Endodermal cell (in vitro differentiated cells): Measurements from ENCODE around the gene RUFY1. TPM values are rescaled to one million over a fixed set of nuclear protein-coding genes. Genes with fewer than 3 reads are reported as not detected.

Source experiments
- DNase-seq: peaks from one replicate; pipeline ENCODE4 v3.0.0-alpha.2; 2017
- H3K27ac ChIP-seq: 2 replicates; pipeline ENCODE4 v1.5.1; 2013; ENCODE audit warnings: mild to moderate bottlenecking, low read depth, low read length, moderate library complexity
- H3K27me3 ChIP-seq: 2 replicates; pipeline ENCODE4 v1.6.1; 2013; ENCODE audit warnings: mild to moderate bottlenecking, low read length, moderate library complexity; ENCODE audit not compliant: insufficient read depth, control insufficient read depth, poor library complexity, severe bottlenecking
- H3K36me3 ChIP-seq: 2 replicates; pipeline ENCODE4 v1.7.0; 2013; ENCODE audit warnings: mild to moderate bottlenecking, low read length, moderate library complexity; ENCODE audit not compliant: control insufficient read depth, insufficient read depth
- H3K4me1 ChIP-seq: one replicate; pipeline ENCODE4 v1.7.0; 2013; ENCODE audit warnings: low read length; ENCODE audit not compliant: control insufficient read depth, insufficient read depth
- H3K4me3 ChIP-seq: 2 replicates; pipeline ENCODE4 v1.5.1; 2013; ENCODE audit warnings: mild to moderate bottlenecking, low read length, moderate library complexity
- H3K9ac ChIP-seq: 2 replicates; pipeline ENCODE4 v1.6.1; 2013; ENCODE audit warnings: mild to moderate bottlenecking, low read length, moderate library complexity; ENCODE audit not compliant: poor library complexity, severe bottlenecking; ENCODE audit errors: extremely low read depth
- H3K9me3 ChIP-seq: 2 replicates; pipeline ENCODE4 v1.6.1; 2013; ENCODE audit warnings: mild to moderate bottlenecking, low read length, moderate library complexity; ENCODE audit not compliant: control insufficient read depth
- H3K27ac Mint-ChIP-seq: 2 replicates; pipeline ENCODE4 v1.8.0; 2020; ENCODE audit warnings: mixed read lengths
- H3K27me3 Mint-ChIP-seq: 2 replicates; pipeline ENCODE4 v1.8.0; 2021; ENCODE audit warnings: mild to moderate bottlenecking, mixed read lengths; ENCODE audit not compliant: insufficient read depth
- H3K36me3 Mint-ChIP-seq: 2 replicates; pipeline ENCODE4 v1.8.0; 2020; ENCODE audit warnings: low read depth, mixed read lengths
- H3K4me1 Mint-ChIP-seq: 2 replicates; pipeline ENCODE4 v1.8.0; 2020; ENCODE audit warnings: mixed read lengths
- H3K4me3 Mint-ChIP-seq: 2 replicates; pipeline ENCODE4 v1.8.0; 2020; ENCODE audit warnings: mild to moderate bottlenecking, moderate library complexity, mixed read lengths
- H3K9me3 Mint-ChIP-seq: 2 replicates; pipeline ENCODE4 v1.8.0; 2020; ENCODE audit warnings: mild to moderate bottlenecking, mixed read lengths
- CTCF ChIP-seq: fragments of 200-600 bp; sonication (generic); conservative IDR thresholded peaks from 2 replicates; pipeline ENCODE4 v1.5.0; 2021; ENCODE audit warnings: antibody characterized with exemption, mild to moderate bottlenecking
- WGBS, 2 experiments: methylation state at CpG; one replicate each; pipeline versions ENCODE4 v1.1.5 to v1.1.7; 2013; ENCODE audit warnings: missing lambda C conversion rate in 2 of 2, mixed read lengths in 1 of 2; ENCODE audit not compliant: insufficient coverage in 1 of 2, insufficient read length in 1 of 2; 5-methylcytosine and 5-hydroxymethylcytosine counted together
- total RNA-seq, 2 donors: library from RNA; stranded (reverse); fragmentation: NEBNext Ultra II Directional in 1 of 2; extraction: Animal tissue kit (Norgen Biotek cat#: 25700) in 1 of 2; gene quantifications; 2 replicates in 1 of 2; 3 replicates in 1 of 2; pipeline ENCODE4 v1.2.1, GENCODE V29; 2021

The RUFY1 gene
- total RNA-seq, 2 donors from 2014 or later, result 45.7 to 74.0 TPM

DNA sequence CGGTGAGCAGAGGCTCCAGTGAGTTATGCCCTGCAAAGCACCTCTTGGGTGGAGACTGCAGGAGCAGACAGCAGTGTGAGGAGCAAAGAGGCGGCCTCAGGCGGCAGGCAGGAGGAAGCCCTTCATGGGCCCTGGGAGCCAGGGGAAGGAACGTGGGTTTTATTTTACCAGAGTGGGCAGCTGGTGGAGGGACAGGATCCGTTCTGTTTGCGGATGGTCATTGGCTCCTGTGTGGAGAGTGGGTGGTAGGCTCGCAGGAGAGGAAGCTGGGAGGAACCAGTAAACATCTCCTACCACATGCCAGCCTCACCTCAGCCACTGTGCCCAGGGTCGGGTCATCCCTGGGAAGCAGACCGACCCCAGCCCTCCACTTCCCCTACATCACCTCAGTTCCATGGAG lies 48.7 kb downstream of the RUFY1 start:
- Mint-ChIP-seq H3K4me3 (no peak overlapping the region), H3K36me3 (peaks cover 78% of the 10 kb centered on the region), H3K27ac (no peak overlapping the region), H3K27me3 (no peaks in the 10 kb centered on the region), H3K4me1 (peaks cover 5% of the 10 kb centered on the region), H3K9me3 (no peaks in the 10 kb centered on the region)
- no peaks in the 10 kb centered on the region for H3K4me1 ChIP-seq
- WGBS, 2 experiments, result 92 to 100% methylated on average over 1 to 7 of the region's 9 CpGs
- no peak overlapping the region for H3K4me3 ChIP-seq
- no peak for DNase-seq
- H3K9ac ChIP-seq, result no peak overlapping the region
- no peaks in the 10 kb centered on the region for H3K27me3 ChIP-seq
- no peak overlapping the region for H3K27ac ChIP-seq
- TF ChIP-seq CTCF, result no peak
- no peaks in the 10 kb centered on the region for H3K9me3 ChIP-seq
- H3K36me3 ChIP-seq, result peaks cover 53% of the 10 kb centered on the region

GRCh38 chr5:179599566-179599965 lies 49.2 kb downstream of the RUFY1 start:
- H3K27ac ChIP-seq, result peak overlapping the region; percentile 4
- Mint-ChIP-seq H3K27ac (peak overlapping the region; percentile 26), H3K4me1 (peaks cover 5% of the 10 kb centered on the region), H3K27me3 (no peaks in the 10 kb centered on the region), H3K36me3 (peaks cover 80% of the 10 kb centered on the region), H3K9me3 (no peaks in the 10 kb centered on the region), H3K4me3 (no peak overlapping the region)
- no peak overlapping the region for H3K9ac ChIP-seq
- H3K9me3 ChIP-seq, result no peaks in the 10 kb centered on the region
- H3K27me3 ChIP-seq, result no peaks in the 10 kb centered on the region
- DNase-seq, result no peak
- 93 to 96% methylated on average over 6 to 16 of the region's 16 CpGs for WGBS, 2 experiments
- H3K36me3 ChIP-seq, result peaks cover 48% of the 10 kb centered on the region
- no peak overlapping the region for H3K4me3 ChIP-seq
- no peak for TF ChIP-seq CTCF
- H3K4me1 ChIP-seq, result no peaks in the 10 kb centered on the region

DNA sequence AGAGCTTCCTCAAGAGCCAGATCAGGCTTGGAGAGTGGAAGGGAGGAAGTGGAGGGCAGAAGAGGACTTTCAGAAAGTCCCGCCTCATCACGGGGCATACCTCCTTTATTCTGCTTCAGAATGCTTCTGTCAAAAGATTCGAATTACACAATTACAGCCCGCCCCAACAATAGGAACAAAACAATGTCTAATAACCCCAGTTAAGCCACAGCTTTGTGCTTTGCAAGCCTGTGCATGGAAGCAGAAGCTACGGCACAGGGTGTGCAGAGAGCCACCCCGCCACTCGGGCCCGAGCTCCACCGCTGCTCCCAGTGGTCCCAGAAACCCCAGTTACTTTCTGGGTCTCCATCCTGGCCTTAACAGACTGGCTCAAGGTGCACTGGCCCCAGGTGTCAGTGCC lies 49.6 kb downstream of the RUFY1 start:
- Histone ChIP-seq H3K9me3 (no peaks in the 10 kb centered on the region), H3K36me3 (peaks cover 45% of the 10 kb centered on the region), H3K27ac (no peak overlapping the region), H3K27me3 (no peaks in the 10 kb centered on the region), H3K9ac (no peak overlapping the region), H3K4me1 (no peaks in the 10 kb centered on the region), H3K4me3 (no peak overlapping the region)
- Mint-ChIP-seq H3K27me3 (no peaks in the 10 kb centered on the region), H3K4me1 (peaks cover 5% of the 10 kb centered on the region), H3K4me3 (no peak overlapping the region), H3K9me3 (no peaks in the 10 kb centered on the region), H3K36me3 (peaks cover 76% of the 10 kb centered on the region), H3K27ac (peak overlapping the region; percentile 26)
- WGBS, 2 experiments, result 95% methylated on average over 9 of the region's 9 CpGs; no CpG with 5 or more reads in 1 of the 2 experiments
- no peak for DNase-seq
- no peak for TF ChIP-seq CTCF
